Measurements from ENCODE around the gene TOX2. TPM values are rescaled to one million over a fixed set of nuclear protein-coding genes. Genes with fewer than 3 reads are reported as not detected.

TOX2 gene
- polyA plus RNA-seq, 3 donors, result 0.39 to 0.56 (median 0.47) TPM

GRCh38 chr20:44115762-44116644 is 201.4 kb downstream of the TOX2 start:
- peaks cover 0 to 9% (median 2%) of the 10 kb centered on the region in 7 donors for H3K9me3 Mint-ChIP-seq
- TF ChIP-seq CTCF (IDR thresholded peaks at IDR 0.05), result no peak
- H3K9ac ChIP-seq (ENCODE audit: insufficient read depth, low read length, poor library complexity, severe bottlenecking), result no peak overlapping the region
- no peak overlapping the region for H3K27ac ChIP-seq (ENCODE audit: low read depth in 1 of 2, low read length in 2 of 2)
- no peaks in the 10 kb centered on the region for H3K4me1 ChIP-seq (ENCODE audit: control insufficient read depth in 1 of 2, insufficient read depth in 2 of 2, low read length in 2 of 2)
- no peaks in the 10 kb centered on the region for H3K9me3 ChIP-seq (replicated peaks in 1 of 2; ENCODE audit: control insufficient read depth in 1 of 2, insufficient read depth in 1 of 2, low read length in 2 of 2)
- no peak for DNase-seq
- H3K79me2 ChIP-seq (ENCODE audit: insufficient read depth, low read length), result no peaks in the 10 kb centered on the region
- H3K36me3 ChIP-seq (replicated peaks in 1 of 2; ENCODE audit: control insufficient read depth in 1 of 2, insufficient read depth in 2 of 2, low read length in 2 of 2), result no peaks in the 10 kb centered on the region
- no peaks in the 10 kb centered on the region for H3K36me3 Mint-ChIP-seq
- no peaks in the 10 kb centered on the region for H3K4me1 Mint-ChIP-seq
- WGBS (ENCODE audit: insufficient coverage), result 29% methylated on average over 74 of the region's 76 CpGs
- peaks cover 3 to 15% of the 10 kb centered on the region in 2 donors for H3K27me3 ChIP-seq (ENCODE audit: control insufficient read depth in 2 of 2, insufficient read depth in 2 of 2, low read length in 2 of 2)
- no peak overlapping the region for H3K4me2 ChIP-seq (replicated peaks; ENCODE audit: extremely low read depth, low read length, poor library complexity, severe bottlenecking)
- peaks cover 26 to 44% (median 29%) of the 10 kb centered on the region in 3 donors for H3K27me3 Mint-ChIP-seq (ENCODE audit: low read depth in 3 of 3)
- H2AFZ ChIP-seq (ENCODE audit: insufficient read depth, low read depth, low read length, poor library complexity, severe bottlenecking), result no peak overlapping the region
- peak overlapping the region in 1 of 2 donors; percentile 73 for H3K4me3 Mint-ChIP-seq
- H3K4me3 ChIP-seq (replicated peaks in 1 of 3; ENCODE audit: low read depth in 2 of 3, low read length in 3 of 3), result no peak overlapping the region
- intact Hi-C loops (cut with micrococcal nuclease), result loop anchor here in 1 of 2 donors (10.0 kb wide), 1 partner anchor 69 kb away; the partner anchor contains the start of gene JPH2
- no peak overlapping the region for H3K27ac Mint-ChIP-seq
- no peaks in the 10 kb centered on the region for H4K20me1 ChIP-seq (ENCODE audit: insufficient read depth, low read length)

GRCh38 chr20:44117296-44118184 is 202.9 kb downstream of the TOX2 start:
- no peak overlapping the region for H3K4me2 ChIP-seq (replicated peaks; ENCODE audit: extremely low read depth, low read length, poor library complexity, severe bottlenecking)
- H3K79me2 ChIP-seq (ENCODE audit: insufficient read depth, low read length), result no peaks in the 10 kb centered on the region
- no peak overlapping the region for H3K9ac ChIP-seq (ENCODE audit: insufficient read depth, low read length, poor library complexity, severe bottlenecking)
- H2AFZ ChIP-seq (ENCODE audit: insufficient read depth, low read depth, low read length, poor library complexity, severe bottlenecking), result no peak overlapping the region
- no peaks in the 10 kb centered on the region for H3K4me1 ChIP-seq (ENCODE audit: control insufficient read depth in 1 of 2, insufficient read depth in 2 of 2, low read length in 2 of 2)
- H4K20me1 ChIP-seq (ENCODE audit: insufficient read depth, low read length), result no peaks in the 10 kb centered on the region
- H3K36me3 ChIP-seq (replicated peaks in 1 of 2; ENCODE audit: control insufficient read depth in 1 of 2, insufficient read depth in 2 of 2, low read length in 2 of 2), result no peaks in the 10 kb centered on the region
- Mint-ChIP-seq H3K9me3 (peaks cover 0 to 9% (median 2%) of the 10 kb centered on the region in 7 donors), H3K36me3 (no peaks in the 10 kb centered on the region), H3K27ac (no peak overlapping the region), H3K27me3 (ENCODE audit: low read depth in 3 of 3) (peaks cover 21 to 39% (median 24%) of the 10 kb centered on the region in 3 donors), H3K4me1 (no peaks in the 10 kb centered on the region), H3K4me3 (no peak overlapping the region)
- DNase-seq, result no peak
- no peak for TF ChIP-seq CTCF (IDR thresholded peaks at IDR 0.05)
- H3K9me3 ChIP-seq (replicated peaks in 1 of 2; ENCODE audit: control insufficient read depth in 1 of 2, insufficient read depth in 1 of 2, low read length in 2 of 2), result no peaks in the 10 kb centered on the region
- H3K27me3 ChIP-seq (ENCODE audit: control insufficient read depth in 2 of 2, insufficient read depth in 2 of 2, low read length in 2 of 2), result peaks cover 3 to 15% of the 10 kb centered on the region in 2 donors
- H3K4me3 ChIP-seq (replicated peaks in 1 of 3; ENCODE audit: low read depth in 2 of 3, low read length in 3 of 3), result no peak overlapping the region
- intact Hi-C loops (cut with micrococcal nuclease), result loop anchor here in 1 of 2 donors (10.0 kb wide), 1 partner anchor 67 kb away; the partner anchor contains the start of gene JPH2
- 85% methylated on average over 8 of the region's 8 CpGs for WGBS (ENCODE audit: insufficient coverage)
- no peak overlapping the region for H3K27ac ChIP-seq (ENCODE audit: low read depth in 1 of 2, low read length in 2 of 2)
